Astrocyte (in vitro differentiated cells and primary cell): ENCODE data around the gene PATJ. TPM values are rescaled to one million over a fixed set of nuclear protein-coding genes. Genes with fewer than 3 reads are reported as not detected.

Experiments used
- DNase-seq: peaks from one replicate; pipeline ENCODE4 v3.0.0-alpha.2; 2010; ENCODE audit warnings: low read depth
- FAIRE-seq: peaks from 2 replicates; lab custom pipeline; 2011; peaks lifted over from hg19 to GRCh38; lab: Jason Lieb, UNC
- H2AFZ ChIP-seq: 2 replicates; pipeline ENCODE4 v1.6.0; 2012; ENCODE audit warnings: low read depth, low read length, inconsistent platforms
- H3K27ac ChIP-seq: 2 replicates; pipeline ENCODE4 v1.5.1; 2011; ENCODE audit warnings: low read depth, low read length, inconsistent platforms
- H3K27me3 ChIP-seq: 2 replicates; pipeline ENCODE4 v1.6.0; 2011; ENCODE audit warnings: low read length, inconsistent platforms; ENCODE audit not compliant: insufficient read depth
- H3K36me3 ChIP-seq: 2 replicates; pipeline ENCODE4 v1.5.1; 2011; ENCODE audit warnings: low read length, inconsistent platforms; ENCODE audit not compliant: insufficient read depth
- H3K4me1 ChIP-seq: 2 replicates; pipeline ENCODE4 v1.5.1; 2011; ENCODE audit warnings: low read length, inconsistent platforms; ENCODE audit not compliant: insufficient read depth
- H3K4me2 ChIP-seq: 2 replicates; pipeline ENCODE4 v1.6.0; 2012; ENCODE audit warnings: low read length, inconsistent platforms
- H3K4me3 ChIP-seq: 2 replicates; pipeline ENCODE4 v1.5.1; 2011; ENCODE audit warnings: low read depth, mild to moderate bottlenecking, low read length, inconsistent platforms; ENCODE audit not compliant: insufficient read depth
- H3K79me2 ChIP-seq: 2 replicates; pipeline ENCODE4 v1.6.0; 2012; ENCODE audit warnings: mild to moderate bottlenecking, low read length, inconsistent platforms; ENCODE audit not compliant: insufficient read depth
- H3K9ac ChIP-seq: 2 replicates; pipeline ENCODE4 v1.6.0; 2012; ENCODE audit warnings: mild to moderate bottlenecking, low read length, inconsistent platforms
- H3K9me3 ChIP-seq: 2 replicates; pipeline ENCODE4 v1.5.1; 2012; ENCODE audit warnings: low read depth, mild to moderate bottlenecking, low read length, inconsistent platforms; ENCODE audit not compliant: insufficient read depth
- H4K20me1 ChIP-seq: 2 replicates; pipeline ENCODE4 v1.6.0; 2012; ENCODE audit warnings: low read length, inconsistent platforms; ENCODE audit not compliant: insufficient read depth
- H3K27ac Mint-ChIP-seq: one replicate; pipeline ENCODE4 v1.8.0; 2021; ENCODE audit warnings: mild to moderate bottlenecking, mixed read lengths; ENCODE audit not compliant: unreplicated experiment
- H3K27me3 Mint-ChIP-seq: one replicate; pipeline ENCODE4 v1.8.0; 2021; ENCODE audit warnings: low read depth, mixed read lengths; ENCODE audit not compliant: unreplicated experiment
- H3K36me3 Mint-ChIP-seq: one replicate; pipeline ENCODE4 v1.8.0; 2021; ENCODE audit warnings: low read depth, mixed read lengths; ENCODE audit not compliant: unreplicated experiment
- H3K4me1 Mint-ChIP-seq: one replicate; pipeline ENCODE4 v1.8.0; 2021; ENCODE audit warnings: low read depth, mixed read lengths; ENCODE audit not compliant: unreplicated experiment
- H3K4me3 Mint-ChIP-seq: one replicate; pipeline ENCODE4 v1.8.0; 2021; ENCODE audit warnings: mild to moderate bottlenecking, moderate library complexity, mixed read lengths; ENCODE audit not compliant: unreplicated experiment
- H3K9me3 Mint-ChIP-seq: one replicate; pipeline ENCODE4 v1.8.0; 2021; ENCODE audit warnings: mild to moderate bottlenecking, mixed read lengths; ENCODE audit not compliant: unreplicated experiment
- CTCF ChIP-seq: IDR thresholded peaks from 2 replicates; pipeline ENCODE4 v1.5.1; 2011; ENCODE audit warnings: low read depth, mild to moderate bottlenecking, inconsistent platforms, low read length, moderate library complexity; ENCODE audit not compliant: insufficient read depth
- EZH2 ChIP-seq: IDR thresholded peaks from 2 replicates; pipeline ENCODE4 v1.6.1; 2012; ENCODE audit warnings: mild to moderate bottlenecking, low read length, inconsistent platforms; ENCODE audit not compliant: insufficient read depth
- total RNA-seq: library from RNA; stranded (reverse); gene quantifications from 2 replicates; pipeline ENCODE4 v1.2.1, GENCODE V29; 2021

PATJ gene
- total RNA-seq, 1 donor from 2014 or later: 11.0 TPM

GRCh38 chr1:61980561-61980960 lies 238.3 kb downstream of the PATJ start:
- FAIRE-seq: no peak
- TF ChIP-seq CTCF: no peak
- no peak for TF ChIP-seq EZH2
- H3K27ac Mint-ChIP-seq: no peak overlapping the region

GRCh38 chr1:61981870-61982660 lies 239.8 kb downstream of the PATJ start:
- Mint-ChIP-seq H3K9me3 (no peaks in the 10 kb centered on the region), H3K27me3 (no peaks in the 10 kb centered on the region), H3K4me1 (no peaks in the 10 kb centered on the region), H3K36me3 (no peaks in the 10 kb centered on the region), H3K4me3 (no peak overlapping the region), H3K27ac (no peak overlapping the region)
- H4K20me1 ChIP-seq: no peaks in the 10 kb centered on the region
- H2AFZ ChIP-seq: no peak overlapping the region
- H3K4me2 ChIP-seq: no peak overlapping the region
- H3K36me3 ChIP-seq: no peaks in the 10 kb centered on the region
- no peak for FAIRE-seq
- no peak overlapping the region for H3K27ac ChIP-seq
- no peaks in the 10 kb centered on the region for H3K4me1 ChIP-seq
- no peak overlapping the region for H3K4me3 ChIP-seq
- H3K27me3 ChIP-seq: no peaks in the 10 kb centered on the region
- no peak overlapping the region for H3K9ac ChIP-seq
- no peak for DNase-seq
- H3K9me3 ChIP-seq: no peaks in the 10 kb centered on the region
- no peaks in the 10 kb centered on the region for H3K79me2 ChIP-seq
- no peak for TF ChIP-seq EZH2
- TF ChIP-seq CTCF: no peak

More at GRCh38 chr1:61980561-61980960, 238.3 kb downstream of the PATJ start:
- Histone ChIP-seq H3K79me2 (no peaks in the 10 kb centered on the region), H3K4me3 (no peak overlapping the region), H2AFZ (no peak overlapping the region), H4K20me1 (no peaks in the 10 kb centered on the region), H3K27ac (no peak overlapping the region), H3K4me2 (no peak overlapping the region), H3K9ac (no peak overlapping the region), H3K36me3 (no peaks in the 10 kb centered on the region), H3K9me3 (no peaks in the 10 kb centered on the region), H3K4me1 (no peaks in the 10 kb centered on the region), H3K27me3 (no peaks in the 10 kb centered on the region)
- no peak for DNase-seq
- H3K27me3 Mint-ChIP-seq: no peaks in the 10 kb centered on the region
- no peak overlapping the region for H3K4me3 Mint-ChIP-seq
- no peaks in the 10 kb centered on the region for H3K4me1 Mint-ChIP-seq
- H3K9me3 Mint-ChIP-seq: no peaks in the 10 kb centered on the region
- no peaks in the 10 kb centered on the region for H3K36me3 Mint-ChIP-seq

GRCh38 chr1:61983236-61983635 lies 241.0 kb downstream of the PATJ start:
- no peaks in the 10 kb centered on the region for H3K27me3 Mint-ChIP-seq
- H3K27ac ChIP-seq: no peak overlapping the region
- H4K20me1 ChIP-seq: no peaks in the 10 kb centered on the region
- H2AFZ ChIP-seq: no peak overlapping the region
- no peaks in the 10 kb centered on the region for H3K4me1 Mint-ChIP-seq
- no peaks in the 10 kb centered on the region for H3K36me3 Mint-ChIP-seq
- H3K4me3 Mint-ChIP-seq: no peak overlapping the region
- no peaks in the 10 kb centered on the region for H3K9me3 ChIP-seq
- no peaks in the 10 kb centered on the region for H3K4me1 ChIP-seq
- H3K27ac Mint-ChIP-seq: no peak overlapping the region
- H3K9ac ChIP-seq: no peak overlapping the region
- no peaks in the 10 kb centered on the region for H3K79me2 ChIP-seq
- H3K27me3 ChIP-seq: no peaks in the 10 kb centered on the region
- H3K36me3 ChIP-seq: no peaks in the 10 kb centered on the region
- DNase-seq (no peak), FAIRE-seq (no peak)
- TF ChIP-seq CTCF: no peak
- no peak overlapping the region for H3K4me3 ChIP-seq
- H3K4me2 ChIP-seq: no peak overlapping the region
- H3K9me3 Mint-ChIP-seq: no peaks in the 10 kb centered on the region
